DND-41 (cell line): ENCODE measurements around the gene RGS5.

Experiments used
- ATAC-seq: fragments of 200-7000 bp; cut with Tn5 transposase; 3 replicates; pipeline ENCODE4 v1.9.1; 2021; ENCODE audit warnings: low read depth; ENCODE audit not compliant: insufficient read depth
- DNase-seq: peaks from one replicate; pipeline ENCODE4 v3.0.0-alpha.2; 2020
- H2AFZ ChIP-seq: 2 replicates; pipeline ENCODE4 v1.6.0; 2012; ENCODE audit warnings: low read depth, low read length
- H3K27ac ChIP-seq: 2 replicates; pipeline ENCODE4 v1.5.1; 2012; ENCODE audit warnings: low read length, inconsistent platforms
- H3K27me3 ChIP-seq: fragments of 200-600 bp; sonication (generic); 2 replicates; pipeline ENCODE4 v1.6.0; 2012; ENCODE audit warnings: low read length, mild to moderate bottlenecking, inconsistent platforms; ENCODE audit not compliant: insufficient read depth, poor library complexity
- H3K36me3 ChIP-seq: 2 replicates; pipeline ENCODE4 v1.5.1; 2012; ENCODE audit warnings: low read length, inconsistent platforms; ENCODE audit not compliant: insufficient read depth
- H3K4me1 ChIP-seq: 2 replicates; pipeline ENCODE4 v1.5.1; 2012; ENCODE audit warnings: mild to moderate bottlenecking, low read length; ENCODE audit not compliant: insufficient read depth
- H3K4me2 ChIP-seq: 2 replicates; pipeline ENCODE4 v1.6.0; 2012; ENCODE audit warnings: mild to moderate bottlenecking, moderate library complexity, low read length, inconsistent platforms; ENCODE audit not compliant: insufficient read depth
- H3K4me3 ChIP-seq, 2 experiments: fragments of 200-600 bp in 1 of 2; shearing (Covaris generic) in 1 of 2; 2 replicates each; pipeline ENCODE4 v1.5.1; 2012 to 2016; ENCODE audit warnings: inconsistent platforms in 2 of 2, low read length in 2 of 2, mild to moderate bottlenecking in 2 of 2, low read depth in 1 of 2, moderate library complexity in 1 of 2
- H3K79me2 ChIP-seq: 2 replicates; pipeline ENCODE4 v1.6.0; 2012; ENCODE audit warnings: low read length, inconsistent platforms; ENCODE audit not compliant: insufficient read depth
- H3K9ac ChIP-seq: 2 replicates; pipeline ENCODE4 v1.6.0; 2012; ENCODE audit warnings: low read depth, mild to moderate bottlenecking, inconsistent platforms, low read length, moderate library complexity
- H3K9me3 ChIP-seq: 2 replicates; pipeline ENCODE4 v1.5.1; 2012; ENCODE audit warnings: low read length, moderate library complexity, mild to moderate bottlenecking, inconsistent platforms; ENCODE audit not compliant: insufficient read depth, severe bottlenecking
- H4K20me1 ChIP-seq: 2 replicates; pipeline ENCODE4 v1.6.0; 2012; ENCODE audit warnings: low read length; ENCODE audit not compliant: insufficient read depth
- CTCF ChIP-seq: IDR thresholded peaks from 2 replicates; pipeline ENCODE4 v1.5.1; 2012; ENCODE audit warnings: borderline replicate concordance, low read length, moderate library complexity, mild to moderate bottlenecking; ENCODE audit not compliant: poor library complexity, severe bottlenecking; ENCODE audit errors: extremely low read depth
- EZH2 ChIP-seq: IDR thresholded peaks from 3 replicates; pipeline ENCODE4 v1.6.1; 2012; ENCODE audit warnings: borderline replicate concordance, low read depth, mild to moderate bottlenecking, moderate library complexity, low read length, inconsistent platforms; ENCODE audit not compliant: severe bottlenecking

Gene RGS5

DNA sequence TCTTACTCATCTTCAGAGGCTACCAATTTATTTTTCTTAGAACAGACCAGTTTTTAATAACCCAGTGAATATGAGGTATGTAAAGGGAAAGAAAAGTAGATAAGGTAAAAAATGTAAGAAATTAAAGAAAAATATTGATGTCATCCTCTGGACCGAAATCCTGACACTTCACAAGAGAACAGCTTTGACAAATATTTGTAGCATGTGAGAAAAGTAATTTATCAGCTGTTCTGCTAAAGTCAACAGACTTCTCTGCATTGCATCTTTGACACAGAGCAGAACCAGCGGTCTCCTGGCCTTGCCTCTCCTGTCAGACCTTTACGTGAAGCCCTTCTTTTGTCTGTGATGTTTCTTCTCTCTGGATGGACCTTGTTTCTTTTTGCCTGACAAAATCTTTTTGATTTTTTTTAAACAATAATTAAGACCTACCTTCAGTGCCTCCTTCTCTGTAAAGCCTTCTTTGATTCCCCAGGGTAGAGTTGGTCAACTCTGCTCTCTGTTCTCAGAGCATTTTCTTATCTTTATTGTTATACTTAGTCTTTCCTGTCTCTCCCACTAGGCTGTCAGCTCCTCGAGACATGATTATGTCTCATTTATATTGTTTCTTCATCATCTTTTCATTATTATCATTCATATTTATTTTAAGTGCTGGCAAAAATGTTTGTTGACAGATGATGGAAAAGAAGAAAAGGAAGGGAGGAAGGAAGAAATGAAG lies 98.2 kb downstream of the RGS5 start:
- Histone ChIP-seq H3K79me2 (no peaks in the 10 kb centered on the region), H3K4me3 (no peak overlapping the region), H3K9me3 (no peaks in the 10 kb centered on the region), H2AFZ (no peak overlapping the region), H3K27ac (no peak overlapping the region), H3K36me3 (no peaks in the 10 kb centered on the region), H3K4me2 (no peak overlapping the region), H3K9ac (no peak overlapping the region), H3K4me1 (no peaks in the 10 kb centered on the region), H4K20me1 (no peaks in the 10 kb centered on the region), H3K27me3 (peaks cover 8% of the 10 kb centered on the region)
- no peak for ATAC-seq
- no peak for TF ChIP-seq EZH2
- TF ChIP-seq CTCF = no peak
- DNase-seq = no peak

DNA sequence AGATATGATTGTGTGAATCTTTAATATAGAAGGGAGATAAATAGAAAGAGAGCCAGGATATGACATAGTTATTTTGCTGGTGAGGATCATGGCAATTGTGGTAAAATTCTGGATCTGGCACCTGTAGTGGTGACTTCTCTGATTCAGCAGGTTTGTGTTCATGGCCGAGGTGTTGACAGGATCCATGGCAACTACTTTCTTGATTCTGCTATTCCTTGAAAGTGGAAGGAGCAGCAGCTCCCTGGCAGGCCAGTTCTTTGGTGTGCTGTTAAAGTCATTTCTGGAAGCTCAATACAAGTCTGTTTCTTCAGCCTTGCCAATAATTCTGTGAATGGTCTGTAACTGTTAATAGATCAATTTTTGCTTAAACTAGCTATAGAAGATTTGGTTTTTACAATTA lies 100.1 kb downstream of the RGS5 start:
- ATAC-seq (no peak), DNase-seq (no peak)
- Histone ChIP-seq H3K9me3 (no peaks in the 10 kb centered on the region), H3K27ac (no peak overlapping the region), H4K20me1 (no peaks in the 10 kb centered on the region), H3K4me3 (no peak overlapping the region), H3K9ac (no peak overlapping the region), H3K4me1 (no peaks in the 10 kb centered on the region), H3K79me2 (no peaks in the 10 kb centered on the region), H3K27me3 (peaks cover 8% of the 10 kb centered on the region), H3K4me2 (no peak overlapping the region), H2AFZ (no peak overlapping the region), H3K36me3 (no peaks in the 10 kb centered on the region)
- no peak for TF ChIP-seq EZH2
- TF ChIP-seq CTCF = no peak

DNA sequence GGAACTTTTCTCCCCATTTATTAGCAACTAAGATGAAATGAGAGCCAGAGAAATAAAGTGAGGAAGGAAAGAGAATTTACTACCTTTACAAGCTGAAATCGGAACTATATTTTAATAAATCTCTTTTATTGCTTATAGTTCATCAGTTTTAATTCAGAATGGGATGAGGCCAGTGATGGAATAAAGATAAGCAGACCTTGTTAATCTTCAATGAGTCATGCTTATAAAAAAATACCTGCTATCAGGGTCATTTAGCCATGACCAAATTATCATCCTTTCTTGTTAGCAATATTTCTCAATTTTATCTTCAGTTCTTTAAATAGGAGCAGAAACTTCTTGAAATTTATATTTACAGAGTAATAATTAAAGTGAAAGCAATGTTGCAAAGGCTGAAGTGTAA lies 107.5 kb downstream of the RGS5 start:
- Histone ChIP-seq H4K20me1 (no peaks in the 10 kb centered on the region), H3K9ac (no peak overlapping the region), H3K27me3 (peaks cover 3% of the 10 kb centered on the region), H3K36me3 (no peaks in the 10 kb centered on the region), H2AFZ (no peak overlapping the region), H3K4me3 (no peak overlapping the region), H3K9me3 (no peaks in the 10 kb centered on the region), H3K79me2 (no peaks in the 10 kb centered on the region), H3K4me2 (no peak overlapping the region), H3K27ac (no peak overlapping the region), H3K4me1 (no peaks in the 10 kb centered on the region)
- no peak for DNase-seq
- ATAC-seq = no peak
- no peak for TF ChIP-seq EZH2
- TF ChIP-seq CTCF = no peak
